Gastroesophageal sphincter (tissue), 4 donors: Measurements from ENCODE around the gene TSPAN9. TPM values are rescaled to one million over a fixed set of nuclear protein-coding genes. Genes with fewer than 3 reads are reported as not detected.
A peak's percentile ranks its signal among the peaks of the same experiment; 100 is the strongest.

ENCODE experiments used
- ATAC-seq: fragments of 150-250 bp; one replicate; pipeline ENCODE4 v1.9.1; 2016; ENCODE audit warnings: mild to moderate bottlenecking, moderate library complexity
- H3K27ac ChIP-seq, 4 donors: fragments of 200-600 bp; sonication (generic) in 3 of 4; 1 replicate in 3 of 4; 2 replicates in 1 of 4; pipeline ENCODE4 v1.5.1; 2016 to 2019
- H3K27me3 ChIP-seq: fragments of 200-600 bp; sonication (generic); one replicate; pipeline ENCODE4 v1.5.1; 2019
- H3K36me3 ChIP-seq, 2 donors: fragments of 200-600 bp; sonication (generic); one replicate each; pipeline ENCODE4 v1.5.1; 2019; ENCODE audit warnings: control low read depth in 1 of 2
- H3K4me1 ChIP-seq, 3 donors: fragments of 200-600 bp; sonication (generic); 1 replicate in 2 of 3; 2 replicates in 1 of 3; pipeline ENCODE4 v1.5.1; 2016 to 2019; ENCODE audit warnings: control low read depth in 2 of 3
- H3K4me3 ChIP-seq, 2 donors: fragments of 200-600 bp; sonication (generic); one replicate each; pipeline ENCODE4 v1.5.1; 2019; ENCODE audit warnings: mild to moderate bottlenecking in 1 of 2, moderate library complexity in 1 of 2
- H3K9me3 ChIP-seq, 3 donors: fragments of 200-600 bp; sonication (generic); one replicate each; pipeline ENCODE4 v1.5.1; 2017 to 2019; ENCODE audit warnings: control low read depth in 2 of 3
- CTCF ChIP-seq, 4 experiments: fragments of 200-600 bp in 2 of 4; fragments of 450-650 bp in 2 of 4; sonication (generic) in 1 of 4; IDR thresholded peaks; one replicate each; pipeline ENCODE4 v1.5.1; 2017 to 2019; ENCODE audit warnings: antibody characterized with exemption in 4 of 4, mild to moderate bottlenecking in 2 of 4, moderate library complexity in 2 of 4
- EP300 ChIP-seq: sonication (generic); formaldehyde crosslinking; IDR thresholded peaks from one replicate; pipeline ENCODE4 v1.6.1; 2017; ENCODE audit warnings: antibody characterized with exemption, mild to moderate bottlenecking
- POLR2A ChIP-seq, 2 donors: fragments of 450-650 bp; IDR thresholded peaks; one replicate each; pipeline ENCODE4 v1.6.1; 2017; ENCODE audit warnings: antibody characterized with exemption in 2 of 2, mild to moderate bottlenecking in 2 of 2, moderate library complexity in 1 of 2
- POLR2AphosphoS5 ChIP-seq: sonication (generic); formaldehyde crosslinking; IDR thresholded peaks from one replicate; pipeline ENCODE4 v1.6.1; 2017; ENCODE audit warnings: antibody characterized with exemption
- WGBS, 2 donors: methylation state at CpG; one replicate each; pipeline ENCODE4 v1.1.5; 2018; ENCODE audit warnings: low coverage in 1 of 2; 5-methylcytosine and 5-hydroxymethylcytosine counted together
- total RNA-seq, 4 donors: library from RNA; depleted of rRNA; stranded (reverse); fragments of >200 nt; gene quantifications; one replicate each; pipeline ENCODE4 v1.1.0, GENCODE V29; 2016

The TSPAN9 gene
- total RNA-seq, 4 donors from 2014 or later: 19.5 to 30.2 (median 26.0) TPM

GRCh38 chr12:3054374-3054773 is 22.8 kb upstream of the TSPAN9 start:
- no peaks in the 10 kb centered on the region for H3K27me3 ChIP-seq
- H3K27ac ChIP-seq: no peak overlapping the region
- ATAC-seq: no peak
- TF ChIP-seq CTCF (IDR thresholded peaks at IDR 0.05): no peak
- no peak for TF ChIP-seq POLR2AphosphoS5
- no peak for TF ChIP-seq EP300
- no peak for TF ChIP-seq POLR2A (IDR thresholded peaks at IDR 0.05)
- 81 to 90% methylated on average over 2 to 4 of the region's 7 CpGs for WGBS, 2 donors
- H3K9me3 ChIP-seq: no peaks in the 10 kb centered on the region
- H3K4me1 ChIP-seq: peaks cover 0 to 10% (median 0%) of the 10 kb centered on the region in 3 donors
- H3K4me3 ChIP-seq: no peak overlapping the region
- no peaks in the 10 kb centered on the region for H3K36me3 ChIP-seq

- no peak for ATAC-seq
Measured at GRCh38 chr12:3055026-3055703, 22.0 kb upstream of the TSPAN9 start.

GRCh38 chr12:3055704-3056467 is 21.3 kb upstream of the TSPAN9 start:
- Histone ChIP-seq H3K27ac (peak overlapping the region in 2 of 4 donors; percentile 5 to 9), H3K9me3 (no peaks in the 10 kb centered on the region), H3K4me3 (no peak overlapping the region), H3K36me3 (no peaks in the 10 kb centered on the region), H3K27me3 (no peaks in the 10 kb centered on the region), H3K4me1 (peaks cover 0 to 10% (median 0%) of the 10 kb centered on the region in 3 donors)
- ATAC-seq: no peak
- no peak for TF ChIP-seq EP300
- no peak for TF ChIP-seq POLR2A (IDR thresholded peaks at IDR 0.05)
- no peak for TF ChIP-seq POLR2AphosphoS5
- no peak for TF ChIP-seq CTCF (IDR thresholded peaks at IDR 0.05)
- WGBS, 2 donors: 72 to 77% methylated on average over 5 to 7 of the region's 8 CpGs

More at GRCh38 chr12:3055026-3055703, 22.0 kb upstream of the TSPAN9 start:
- Histone ChIP-seq H3K9me3 (no peaks in the 10 kb centered on the region), H3K4me1 (peaks cover 0 to 10% (median 0%) of the 10 kb centered on the region in 3 donors), H3K4me3 (no peak overlapping the region), H3K36me3 (no peaks in the 10 kb centered on the region), H3K27me3 (no peaks in the 10 kb centered on the region), H3K27ac (peak overlapping the region in 2 of 4 donors; percentile 5 to 9)
- TF ChIP-seq CTCF (IDR thresholded peaks at IDR 0.05) (no peak), POLR2A (IDR thresholded peaks at IDR 0.05) (no peak), POLR2AphosphoS5 (no peak), EP300 (no peak)
- WGBS, 2 donors: 16 to 34% methylated on average over 7 of the region's 12 CpGs

- H3K4me1 ChIP-seq: no peaks in the 10 kb centered on the region
- TF ChIP-seq POLR2AphosphoS5: no peak
- no peaks in the 10 kb centered on the region for H3K36me3 ChIP-seq
- H3K27me3 ChIP-seq: peaks cover 12% of the 10 kb centered on the region
- H3K27ac ChIP-seq: no peak overlapping the region
- H3K9me3 ChIP-seq: peaks cover 0 to 17% (median 0%) of the 10 kb centered on the region in 3 donors
- H3K4me3 ChIP-seq: no peak overlapping the region
- WGBS, 2 donors: 42% methylated on average over 5 of the region's 5 CpGs; no CpG with 5 or more reads in 1 of the 2 donors
- ATAC-seq: peak; percentile 22
Measured at GRCh38 chr12:3061059-3061458, 16.1 kb upstream of the TSPAN9 start.

GRCh38 chr12:3061501-3062215 is 15.5 kb upstream of the TSPAN9 start:
- no peak for ATAC-seq
- WGBS, 2 donors: 71 to 76% methylated on average over 2 to 3 of the region's 3 CpGs
- Histone ChIP-seq H3K4me1 (no peaks in the 10 kb centered on the region), H3K9me3 (peaks cover 0 to 17% (median 0%) of the 10 kb centered on the region in 3 donors), H3K36me3 (no peaks in the 10 kb centered on the region), H3K4me3 (no peak overlapping the region), H3K27ac (no peak overlapping the region), H3K27me3 (peaks cover 12% of the 10 kb centered on the region)
- TF ChIP-seq EP300 (no peak), POLR2AphosphoS5 (no peak), POLR2A (IDR thresholded peaks at IDR 0.05) (no peak)
